Endothelial cell of umbilical vein (primary cell): ENCODE data around the gene PRRC2B. TPM values are rescaled to one million over a fixed set of nuclear protein-coding genes. Genes with fewer than 3 reads are reported as not detected.
A peak's percentile ranks its signal among the peaks of the same experiment; 100 is the strongest.

Source experiments
- BruUV-seq: library from RNA; stranded (reverse); fragments of 400-500 nt; replicated peaks from 2 replicates; lab custom pipeline; 2021; lab: Mats Ljungman, UMichigan
- CTCF ChIA-PET: fragments of 300-600, 350-600 bp; sonication (Branson Sonifier 250); formaldehyde crosslinking; loops from one replicate; lab custom pipeline; 2021; ENCODE audit warnings: antibody characterized with exemption, inconsistent platforms; lab: Charles Lee
- POLR2A ChIA-PET: fragments of 300-600, 350-600 bp; sonication (Branson Sonifier 250); formaldehyde crosslinking; loops from one replicate; lab custom pipeline; 2021; ENCODE audit warnings: antibody characterized with exemption, inconsistent platforms; lab: Charles Lee
- DNase-seq: peaks from one replicate; pipeline ENCODE4 v3.0.0-alpha.2; 2011; ENCODE audit warnings: low read depth, low spot score
- FAIRE-seq: peaks from 2 replicates; lab custom pipeline; 2011; peaks lifted over from hg19 to GRCh38; lab: Jason Lieb, UNC
- H2AFZ ChIP-seq: 2 replicates; pipeline ENCODE4 v1.6.0; 2012; ENCODE audit warnings: low read depth, low read length, control low read depth, inconsistent platforms
- H3K27ac ChIP-seq: 2 replicates; pipeline ENCODE4 v1.5.1; 2011; ENCODE audit warnings: low read depth, mild to moderate bottlenecking, control low read depth, low read length, moderate library complexity; ENCODE audit not compliant: insufficient read depth
- H3K27me3 ChIP-seq, 2 experiments: 2 replicates each; pipeline versions ENCODE4 v1.6.0 to v1.6.1; 2011; ENCODE audit warnings: low read length in 2 of 2, mixed read lengths in 1 of 2; ENCODE audit not compliant: control insufficient read depth in 2 of 2, insufficient read depth in 2 of 2
- H3K36me3 ChIP-seq, 2 experiments: 2 replicates in 1 of 2; 3 replicates in 1 of 2; pipeline ENCODE4 v1.5.1; 2011; ENCODE audit warnings: low read length in 2 of 2, mild to moderate bottlenecking in 1 of 2, moderate library complexity in 1 of 2; ENCODE audit not compliant: control insufficient read depth in 2 of 2, insufficient read depth in 2 of 2; ENCODE audit errors: extremely low read depth in 1 of 2
- H3K4me1 ChIP-seq: 3 replicates; pipeline ENCODE4 v1.5.1; 2011; ENCODE audit warnings: mild to moderate bottlenecking, low read length; ENCODE audit not compliant: control insufficient read depth, insufficient read depth; ENCODE audit errors: extremely low read depth
- H3K4me2 ChIP-seq: 2 replicates; pipeline ENCODE4 v1.6.1; 2011; ENCODE audit warnings: low read length, control low read depth, mixed read lengths; ENCODE audit not compliant: insufficient read depth
- H3K4me3 ChIP-seq, 3 experiments: fragments of 200-600 bp in 1 of 3; sonication (generic), shearing (Covaris generic) in 1 of 3; replicated peaks in 1 of 3; 2 replicates each; pipeline ENCODE4 v1.5.1; 2011 to 2016; ENCODE audit warnings: control low read depth in 3 of 3, low read length in 3 of 3, mild to moderate bottlenecking in 2 of 3, inconsistent platforms in 1 of 3, low read depth in 1 of 3, moderate library complexity in 1 of 3; ENCODE audit not compliant: insufficient read depth in 1 of 3
- H3K79me2 ChIP-seq: 2 replicates; pipeline ENCODE4 v1.6.0; 2012; ENCODE audit warnings: low read length, inconsistent platforms; ENCODE audit not compliant: control insufficient read depth, insufficient read depth
- H3K9ac ChIP-seq: replicated peaks from 2 replicates; pipeline ENCODE3; 2011; ENCODE audit warnings: low read length, control low read depth; ENCODE audit not compliant: insufficient read depth; ENCODE audit errors: extremely low read depth
- H3K9me1 ChIP-seq: replicated peaks from 3 replicates; pipeline ENCODE4 v1.6.0; 2011; ENCODE audit warnings: mild to moderate bottlenecking, low read length; ENCODE audit not compliant: control insufficient read depth, insufficient read depth; ENCODE audit errors: extremely low read depth
- H3K9me3 ChIP-seq: replicated peaks from 2 replicates; pipeline ENCODE4 v1.5.1; 2012; ENCODE audit warnings: low read length, inconsistent platforms; ENCODE audit not compliant: control insufficient read depth, insufficient read depth
- H4K20me1 ChIP-seq: replicated peaks from 2 replicates; pipeline ENCODE3; 2011; ENCODE audit warnings: mild to moderate bottlenecking, low read length; ENCODE audit not compliant: control insufficient read depth, insufficient read depth; ENCODE audit errors: extremely low read depth
- CTCF ChIP-seq, 2 donors: IDR thresholded peaks; 1 replicate in 1 of 2; 2 replicates in 1 of 2; pipeline ENCODE4 v1.5.1; 2011; ENCODE audit warnings: low read length in 2 of 2, mild to moderate bottlenecking in 2 of 2, moderate library complexity in 2 of 2, control low read depth in 1 of 2, inconsistent platforms in 1 of 2, low read depth in 1 of 2; ENCODE audit not compliant: insufficient read depth in 1 of 2; ENCODE audit errors: extremely low read depth in 1 of 2
- EZH2 ChIP-seq: IDR thresholded peaks from 2 replicates; pipeline ENCODE4 v1.6.1; 2012; ENCODE audit warnings: borderline replicate concordance, low read depth, mild to moderate bottlenecking, moderate library complexity, low read length, inconsistent platforms; ENCODE audit not compliant: severe bottlenecking
- FOS ChIP-seq: IDR thresholded peaks from 2 replicates; pipeline ENCODE4 v1.6.1; 2011; ENCODE audit warnings: mild to moderate bottlenecking, low read length, moderate library complexity, borderline replicate concordance; ENCODE audit not compliant: insufficient read depth
- GATA2 ChIP-seq: IDR thresholded peaks from 2 replicates; pipeline ENCODE4 v1.7.0; 2011; ENCODE audit warnings: low read depth, mild to moderate bottlenecking, moderate library complexity, mixed read lengths, low read length; ENCODE audit not compliant: insufficient read length, insufficient read depth
- JUN ChIP-seq: IDR thresholded peaks from 2 replicates; pipeline ENCODE4 v1.6.1; 2011; ENCODE audit warnings: borderline replicate concordance, low read depth; ENCODE audit not compliant: insufficient read length, insufficient read depth
- MAX ChIP-seq: IDR thresholded peaks from 2 replicates; pipeline ENCODE4 v1.6.1; 2011; ENCODE audit not compliant: insufficient read depth, insufficient read length
- MYC ChIP-seq: IDR thresholded peaks from one replicate; pipeline ENCODE4 v1.6.1; 2011; ENCODE audit warnings: mild to moderate bottlenecking, low read depth, low read length
- POLR2A ChIP-seq: IDR thresholded peaks from 2 replicates; pipeline ENCODE4 v1.6.1; 2012; ENCODE audit warnings: low read depth, mild to moderate bottlenecking, control low read depth, low read length
- POLR2AphosphoS5 ChIP-seq: IDR thresholded peaks from 2 replicates; pipeline ENCODE4 v1.6.1; 2012; ENCODE audit warnings: low read depth, mild to moderate bottlenecking, control low read depth, low read length, moderate library complexity; ENCODE audit not compliant: insufficient read depth
- dilution Hi-C: fragments of 300-500 bp; cut with MboI; formaldehyde crosslinking; loops from one replicate; pipeline ENCODE4 v1.15.0; 2019; ENCODE audit warnings: low sequenced_read_pairs; ENCODE audit not compliant: extremely low pct_ligation_motif_present
- intact Hi-C: fragments of 100-400 bp; cut with micrococcal nuclease; formaldehyde crosslinking; loops from one replicate; pipeline ENCODE4 v1.10.0; 2022
- polyA plus RNA-seq, 4 experiments: library from polyadenylated mRNA; depleted of rRNA in 3 of 4; stranded (reverse) in 3 of 4; unstranded in 1 of 4; fragments of >200 nt; gene quantifications; 2 replicates each; pipeline versions ENCODE4 v1.2.1 to v1.2.3, GENCODE V29; 2011 to 2012; ENCODE audit warnings: missing spikeins in 1 of 4
- total RNA-seq: library from RNA; stranded (reverse); gene quantifications from 2 replicates; pipeline ENCODE4 v1.2.3, GENCODE V29; 2021

Gene PRRC2B
- total and polyA plus RNA-seq, 2 donors (not counting 3 experiments of a cell fraction or from before 2014, with no cell fraction given), result 35.6 to 256 TPM

- TF ChIP-seq EZH2 (no peak), JUN (no peak), FOS (no peak), GATA2 (no peak), MAX (no peak), POLR2A (no peak), CTCF (IDR thresholded peaks at IDR 0.05; ENCODE audit: extremely low read depth in 1 of 2, insufficient read depth in 1 of 2, low read depth in 1 of 2, low read length in 2 of 2) (no peak), MYC (no peak), POLR2AphosphoS5 (no peak)
- peaks cover 28 to 48% of the 10 kb centered on the region in 2 experiments for H3K36me3 ChIP-seq
- FAIRE-seq (no peak), DNase-seq (peak; percentile 26)
- no peaks in the 10 kb centered on the region for H3K27me3 ChIP-seq
- dilution Hi-C loops (no loop called here), intact Hi-C loops (no loop called here)
- H3K4me2 ChIP-seq, result no peak overlapping the region
- H2AFZ ChIP-seq, result no peak overlapping the region
- no peak overlapping the region for H3K27ac ChIP-seq
- no peaks in the 10 kb centered on the region for H3K9me1 ChIP-seq
- H3K9me3 ChIP-seq, result no peaks in the 10 kb centered on the region
- peaks cover 2% of the 10 kb centered on the region for H4K20me1 ChIP-seq
- peaks cover 46% of the 10 kb centered on the region for H3K79me2 ChIP-seq
- BruUV-seq, result no TSS peak
- no peak overlapping the region for H3K4me3 ChIP-seq
- H3K9ac ChIP-seq, result no peak overlapping the region
- ChIA-PET POLR2A (no interaction called here), CTCF (interaction anchor here (1.4 kb wide), 2 partner anchors 32 to 115 kb away, joined by 3 to 5 read pairs; no protein-coding TSS in a partner anchor)
- H3K4me1 ChIP-seq, result no peaks in the 10 kb centered on the region
Measured at GRCh38 chr9:131464354-131465000, 70.6 kb downstream of the PRRC2B start.
